ENCODE results near the gene USP51.

Gene USP51

GRCh38 chrX:55490974-55491373 lies 1.3 kb upstream of the USP51 start:
- DNase-seq (ENCODE audit: insufficient read length, low spot score) (no peak), FAIRE-seq (no peak)
- no peak for TF ChIP-seq CTCF (IDR thresholded peaks at IDR 0.05; ENCODE audit: insufficient read depth, missing control alignments)

- TF ChIP-seq CTCF (IDR thresholded peaks at IDR 0.05; ENCODE audit: insufficient read depth, missing control alignments): no peak
- FAIRE-seq: no peak
- DNase-seq (ENCODE audit: insufficient read length, low spot score): no peak
These were observed 473 bp upstream of the USP51 start for GRCh38 chrX:55490121-55490520.

- FAIRE-seq (no peak), DNase-seq (ENCODE audit: insufficient read length, low spot score) (peak; percentile 14)
- TF ChIP-seq CTCF (IDR thresholded peaks at IDR 0.05; ENCODE audit: insufficient read depth, missing control alignments): peak; percentile 12
These were observed 895 bp downstream of the USP51 start for GRCh38 chrX:55488593-55489313.

- no peak for FAIRE-seq
- no peak for TF ChIP-seq CTCF (IDR thresholded peaks at IDR 0.05; ENCODE audit: insufficient read depth, missing control alignments)
- no peak for DNase-seq (ENCODE audit: insufficient read length, low spot score)
These were observed 1.5 kb downstream of the USP51 start for GRCh38 chrX:55488006-55488592.

- no peak for DNase-seq (ENCODE audit: insufficient read length, low spot score)
- TF ChIP-seq CTCF (IDR thresholded peaks at IDR 0.05; ENCODE audit: insufficient read depth, missing control alignments): no peak
- FAIRE-seq: no peak
These were observed 2.5 kb downstream of the USP51 start for GRCh38 chrX:55487143-55487542.

GRCh38 chrX:55486736-55487135 lies 2.9 kb downstream of the USP51 start:
- no peak for TF ChIP-seq CTCF (IDR thresholded peaks at IDR 0.05; ENCODE audit: insufficient read depth, missing control alignments)
- FAIRE-seq: no peak

GRCh38 chrX:55484948-55485347 lies 4.7 kb downstream of the USP51 start:
- FAIRE-seq: no peak
- no peak for TF ChIP-seq CTCF (IDR thresholded peaks at IDR 0.05; ENCODE audit: insufficient read depth, missing control alignments)
- DNase-seq (ENCODE audit: insufficient read length, low spot score): no peak

More at GRCh38 chrX:55486736-55487135, 2.9 kb downstream of the USP51 start:
- DNase-seq (ENCODE audit: insufficient read length, low spot score): no peak

Measured in D721Med (cell line).